IPS-20b (cell line): ENCODE data around the gene TCP11L2.

Source experiments
- H3K27ac ChIP-seq: one replicate; pipeline ENCODE4 v1.5.1; 2013; ENCODE audit warnings: low read length
- H3K27me3 ChIP-seq: 2 replicates; pipeline ENCODE4 v1.6.1; 2013; ENCODE audit warnings: mild to moderate bottlenecking, low read length, inconsistent platforms; ENCODE audit not compliant: insufficient read depth
- H3K36me3 ChIP-seq: 2 replicates; pipeline ENCODE4 v1.6.1; 2013; ENCODE audit warnings: low read depth, mild to moderate bottlenecking, inconsistent platforms, low read length, moderate library complexity; ENCODE audit not compliant: insufficient read depth
- H3K4me1 ChIP-seq: 2 replicates; pipeline ENCODE4 v1.6.1; 2013; ENCODE audit warnings: mild to moderate bottlenecking, control low read depth, inconsistent platforms, low read length, moderate library complexity; ENCODE audit not compliant: insufficient read depth
- H3K4me3 ChIP-seq: 2 replicates; pipeline ENCODE4 v1.5.1; 2013; ENCODE audit warnings: mild to moderate bottlenecking, low read length, inconsistent platforms
- H3K9ac ChIP-seq: 2 replicates; pipeline ENCODE4 v1.6.1; 2013; ENCODE audit warnings: low read depth, mild to moderate bottlenecking, inconsistent platforms, low read length, moderate library complexity
- H3K9me3 ChIP-seq: 2 replicates; pipeline ENCODE4 v1.6.1; 2013; ENCODE audit warnings: mild to moderate bottlenecking, low read depth, low read length, inconsistent platforms; ENCODE audit not compliant: insufficient read depth

The TCP11L2 gene

DNA sequence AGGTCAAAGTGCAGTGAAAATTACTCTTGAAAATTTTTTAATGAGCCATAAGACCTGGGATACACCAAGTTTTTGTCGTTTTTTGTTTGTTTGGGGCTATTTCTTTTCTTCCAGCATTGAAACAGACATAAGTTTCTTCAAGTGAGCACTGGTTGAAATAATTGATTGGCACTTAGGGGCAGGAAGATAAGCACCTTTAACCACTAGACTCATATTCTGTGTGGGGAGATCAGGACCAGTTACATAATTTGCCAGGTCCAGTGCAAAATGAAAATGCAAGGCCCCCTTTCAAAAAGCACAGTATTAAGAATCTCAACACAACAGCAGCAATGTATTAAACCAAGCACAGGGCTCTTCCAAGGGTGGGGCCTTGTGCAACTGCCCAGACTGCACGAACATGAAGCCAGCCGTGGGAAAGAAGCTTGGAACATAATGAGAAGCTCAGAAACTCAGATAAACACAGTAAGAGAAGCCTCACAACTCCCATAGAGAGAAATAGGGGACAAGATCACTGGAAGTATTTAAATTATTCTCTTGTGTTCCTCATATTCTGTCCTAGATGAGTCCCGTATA lies 3.2 kb upstream of the TCP11L2 start:
- H3K4me3 ChIP-seq, result no peak overlapping the region
- no peaks in the 10 kb centered on the region for H3K9me3 ChIP-seq
- H3K27me3 ChIP-seq, result no peaks in the 10 kb centered on the region
- no peaks in the 10 kb centered on the region for H3K36me3 ChIP-seq
- H3K27ac ChIP-seq, result no peak overlapping the region
- H3K9ac ChIP-seq, result no peak overlapping the region
- H3K4me1 ChIP-seq, result peaks cover 9% of the 10 kb centered on the region; the same call in 1 of the 2 replicates

DNA sequence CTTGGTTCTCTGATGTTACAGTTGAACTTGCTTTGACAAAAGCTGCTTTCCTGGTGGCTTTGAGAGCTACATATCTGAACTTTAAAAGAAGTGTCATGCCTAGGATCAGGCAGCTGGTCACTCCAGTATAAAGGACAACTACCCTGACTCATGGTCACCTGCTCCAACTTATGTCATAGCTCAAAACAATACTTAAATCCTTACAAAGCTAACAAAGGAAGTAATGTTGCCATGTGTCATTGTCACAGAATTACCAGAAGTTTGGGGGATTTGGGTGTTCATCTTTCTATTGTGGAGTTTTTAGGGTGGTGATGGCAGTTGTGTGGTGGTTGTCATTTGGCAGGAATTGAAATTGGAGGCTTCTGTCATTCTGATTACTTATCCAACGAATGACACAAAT lies 1.8 kb upstream of the TCP11L2 start:
- no peak overlapping the region for H3K9ac ChIP-seq
- H3K9me3 ChIP-seq, result no peaks in the 10 kb centered on the region
- no peak overlapping the region for H3K27ac ChIP-seq

DNA sequence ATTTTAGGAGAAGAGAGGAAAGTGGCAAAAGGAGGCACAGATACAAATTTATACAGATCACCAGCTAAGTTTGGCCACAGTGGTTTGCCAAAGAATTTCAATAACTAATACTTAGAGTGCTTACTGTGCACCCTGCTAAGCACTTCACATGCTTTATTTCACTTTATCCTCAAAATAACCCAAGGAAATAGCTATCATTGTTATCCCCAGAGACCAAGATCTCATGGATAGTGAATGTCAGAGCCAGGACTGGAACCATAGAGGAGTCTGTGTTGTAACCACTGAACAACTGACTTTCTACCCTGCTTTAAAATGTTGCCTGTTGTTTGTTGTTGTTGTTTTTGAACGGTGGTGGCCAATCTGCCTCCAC lies 1.3 kb upstream of the TCP11L2 start:
- Histone ChIP-seq H3K36me3 (no peaks in the 10 kb centered on the region), H3K27me3 (no peaks in the 10 kb centered on the region), H3K9ac (0 out of 2 replicates have a peak overlapping the region, but pooled peaks have one; percentile 31), H3K4me1 (peaks cover 9% of the 10 kb centered on the region; the same call in 1 of the 2 replicates), H3K27ac (no peak overlapping the region), H3K9me3 (no peaks in the 10 kb centered on the region), H3K4me3 (peak overlapping the region; percentile 91)

More for the DNA sequence above, 1.8 kb upstream of the TCP11L2 start:
- peaks cover 9% of the 10 kb centered on the region; the same call in 1 of the 2 replicates for H3K4me1 ChIP-seq
- H3K27me3 ChIP-seq, result no peaks in the 10 kb centered on the region
- H3K4me3 ChIP-seq, result no peak overlapping the region
- no peaks in the 10 kb centered on the region for H3K36me3 ChIP-seq

DNA sequence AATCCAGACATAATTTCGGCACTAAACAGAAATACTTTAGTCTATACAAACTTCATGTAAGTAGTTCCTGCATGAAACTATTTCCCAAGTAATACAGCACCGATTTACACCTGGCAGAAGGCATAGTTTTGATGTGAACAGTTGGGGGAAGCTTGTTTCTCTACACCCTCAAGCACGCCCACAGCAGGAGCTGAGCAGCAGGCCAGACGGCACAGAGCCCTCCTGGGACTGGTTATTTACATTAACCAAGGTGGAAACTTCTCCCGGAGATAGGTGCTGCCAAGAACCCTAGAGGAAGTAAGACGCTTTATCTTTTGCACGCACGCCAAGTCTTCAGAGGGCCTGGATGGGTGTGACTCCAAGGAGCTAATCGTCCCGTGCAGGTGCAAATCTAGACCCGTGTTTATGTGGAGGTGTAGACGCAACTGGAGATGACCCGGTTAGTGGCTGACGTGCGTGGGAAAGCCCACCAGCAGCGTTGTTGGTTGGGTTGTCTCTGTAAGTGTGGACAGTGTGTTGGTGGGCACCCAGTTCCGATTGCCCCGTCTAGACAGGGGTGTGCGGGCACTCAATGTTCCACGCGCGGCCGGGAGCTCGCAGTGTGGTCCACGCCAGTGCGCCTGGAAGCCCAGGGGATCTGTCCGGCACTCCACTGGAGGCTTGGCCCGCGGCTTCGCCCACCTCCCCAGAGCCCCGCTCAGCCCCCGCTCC lies 767 bp upstream of the TCP11L2 start:
- Histone ChIP-seq H3K4me1 (peaks cover 9% of the 10 kb centered on the region; the same call in 1 of the 2 replicates), H3K9me3 (no peaks in the 10 kb centered on the region), H3K27ac (no peak overlapping the region), H3K4me3 (peak overlapping the region; percentile 91), H3K27me3 (no peaks in the 10 kb centered on the region), H3K36me3 (no peaks in the 10 kb centered on the region), H3K9ac (peak overlapping the region; percentile 66; the same call in 1 of the 2 replicates)

DNA sequence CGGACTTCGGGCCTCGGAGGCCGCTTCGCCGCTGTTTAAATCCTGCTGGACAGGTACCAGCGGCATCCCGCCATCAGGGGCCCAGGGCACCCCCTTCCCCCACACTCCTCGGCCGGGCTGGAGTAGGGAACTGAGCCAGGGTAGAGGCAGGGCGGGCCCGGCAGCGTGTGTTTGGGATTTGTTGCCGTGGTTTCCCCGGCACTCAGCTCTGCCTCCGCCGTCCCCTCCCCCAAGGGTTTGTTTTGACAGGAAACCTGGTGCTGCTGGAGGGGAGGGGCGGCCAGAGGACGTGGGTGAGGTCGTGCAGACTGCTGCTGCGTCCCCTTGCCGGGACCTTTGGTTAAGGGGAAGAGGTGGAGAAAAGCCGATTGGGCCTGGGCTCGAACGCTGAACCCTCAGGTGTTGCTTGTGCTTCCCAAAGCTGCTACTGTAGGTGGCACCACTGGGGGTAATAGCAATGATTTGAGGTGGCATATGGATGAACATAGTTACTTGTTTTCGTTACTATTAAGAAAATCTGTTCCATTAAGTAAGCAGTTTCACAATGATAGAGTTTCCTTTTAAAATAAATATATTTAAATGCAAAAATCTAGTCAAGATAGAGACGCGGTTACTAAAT lies 778 bp downstream of the TCP11L2 start:
- no peaks in the 10 kb centered on the region for H3K27me3 ChIP-seq
- H3K9me3 ChIP-seq, result no peaks in the 10 kb centered on the region
- H3K36me3 ChIP-seq, result no peaks in the 10 kb centered on the region
- no peak overlapping the region for H3K27ac ChIP-seq
- H3K4me3 ChIP-seq, result peak overlapping the region; percentile 94
- peaks cover 9% of the 10 kb centered on the region; the same call in 1 of the 2 replicates for H3K4me1 ChIP-seq
- H3K9ac ChIP-seq, result peak overlapping the region; percentile 96; the same call in 1 of the 2 replicates

DNA sequence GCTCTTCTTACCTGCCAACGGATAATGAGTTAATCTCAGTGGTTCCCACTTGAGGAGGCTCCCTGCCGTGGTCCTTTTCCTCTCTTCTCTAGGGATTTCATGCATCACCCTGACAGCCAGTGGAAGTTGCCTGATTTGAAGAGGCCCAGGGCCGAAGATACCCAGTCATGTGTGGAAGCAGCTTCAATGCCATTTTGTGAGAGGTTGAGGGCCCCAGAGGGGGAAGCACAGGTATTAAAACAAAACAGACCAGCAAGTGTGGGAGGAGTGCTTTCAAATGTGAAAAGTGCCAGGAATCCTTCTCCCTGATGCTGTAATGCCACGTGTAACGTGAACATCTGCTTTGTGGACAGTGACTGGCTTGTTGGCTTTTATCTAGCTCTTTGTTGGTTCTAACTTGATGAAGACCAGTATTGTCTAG lies 1.5 kb downstream of the TCP11L2 start:
- no peaks in the 10 kb centered on the region for H3K27me3 ChIP-seq
- peaks cover 9% of the 10 kb centered on the region; the same call in 1 of the 2 replicates for H3K4me1 ChIP-seq
- H3K9me3 ChIP-seq, result no peaks in the 10 kb centered on the region
- no peak overlapping the region for H3K4me3 ChIP-seq
- no peak overlapping the region for H3K9ac ChIP-seq
- no peaks in the 10 kb centered on the region for H3K36me3 ChIP-seq
- H3K27ac ChIP-seq, result no peak overlapping the region

DNA sequence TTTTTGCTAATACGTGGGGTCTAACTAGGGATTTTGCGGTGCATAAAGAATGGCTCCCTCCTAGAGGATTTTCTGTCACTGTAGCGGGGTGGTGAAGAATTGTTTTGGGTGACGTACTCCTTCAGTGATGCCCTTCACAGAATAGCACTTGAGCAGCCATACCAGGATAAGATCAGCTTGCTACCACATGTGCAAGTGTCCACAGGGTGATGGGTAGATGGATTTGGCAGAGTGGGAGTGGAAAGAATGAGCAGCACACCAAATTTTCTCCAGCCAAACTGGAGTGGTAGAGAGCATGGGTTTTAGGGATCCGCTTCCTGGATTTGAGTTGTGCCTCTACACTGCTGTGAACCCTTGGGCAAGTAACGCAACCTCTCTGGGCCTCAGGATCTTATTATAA lies 2.3 kb downstream of the TCP11L2 start:
- Histone ChIP-seq H3K4me1 (peaks cover 9% of the 10 kb centered on the region; the same call in 1 of the 2 replicates), H3K4me3 (no peak overlapping the region), H3K9ac (no peak overlapping the region), H3K27me3 (no peaks in the 10 kb centered on the region), H3K36me3 (no peaks in the 10 kb centered on the region), H3K27ac (no peak overlapping the region), H3K9me3 (no peaks in the 10 kb centered on the region)

DNA sequence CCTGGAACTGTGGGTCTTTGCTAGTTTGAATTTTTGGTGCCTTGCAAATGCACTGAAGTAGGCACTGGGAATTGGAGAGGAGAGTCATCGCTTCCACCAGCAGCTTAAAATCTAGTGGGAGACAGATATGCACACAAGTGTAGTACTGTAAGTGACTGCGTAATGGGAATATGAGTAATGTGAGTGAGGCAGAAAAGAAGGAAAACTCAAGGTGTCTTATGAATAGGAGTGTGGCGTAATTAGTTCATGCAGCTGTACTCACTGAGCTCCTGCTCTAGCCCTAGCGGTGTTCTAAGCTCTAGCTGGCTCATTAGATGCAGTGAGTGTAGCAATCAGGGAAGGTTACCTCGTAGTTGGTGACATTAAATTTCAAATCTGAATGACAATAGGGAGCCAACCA lies 2.8 kb downstream of the TCP11L2 start:
- Histone ChIP-seq H3K27me3 (no peaks in the 10 kb centered on the region), H3K9me3 (no peaks in the 10 kb centered on the region), H3K4me3 (no peak overlapping the region), H3K4me1 (peaks cover 9% of the 10 kb centered on the region; the same call in 1 of the 2 replicates), H3K36me3 (no peaks in the 10 kb centered on the region), H3K9ac (no peak overlapping the region), H3K27ac (no peak overlapping the region)

DNA sequence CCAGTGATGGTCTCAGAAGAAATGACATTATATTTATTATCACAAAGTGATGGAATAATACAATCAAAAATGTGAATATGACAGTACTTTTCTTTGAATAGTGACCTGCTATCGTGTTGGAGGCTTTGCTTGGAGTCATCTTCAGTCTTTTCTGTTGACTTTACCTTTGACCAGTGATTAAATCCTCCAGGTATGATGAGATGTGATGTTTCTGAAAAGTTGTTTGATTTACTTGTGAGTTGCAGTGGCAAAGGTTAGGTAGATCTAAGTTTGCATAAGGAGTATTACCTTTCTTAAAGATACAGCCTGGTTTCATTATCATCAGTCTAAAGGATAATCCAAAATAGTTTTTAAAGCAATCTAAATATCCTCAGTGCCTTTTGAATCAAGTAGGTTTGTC lies 4.6 kb downstream of the TCP11L2 start:
- no peaks in the 10 kb centered on the region for H3K27me3 ChIP-seq
- H3K4me3 ChIP-seq, result no peak overlapping the region
- H3K4me1 ChIP-seq, result no peaks in the 10 kb centered on the region
- no peaks in the 10 kb centered on the region for H3K9me3 ChIP-seq
- H3K27ac ChIP-seq, result no peak overlapping the region
- no peaks in the 10 kb centered on the region for H3K36me3 ChIP-seq
- no peak overlapping the region for H3K9ac ChIP-seq

DNA sequence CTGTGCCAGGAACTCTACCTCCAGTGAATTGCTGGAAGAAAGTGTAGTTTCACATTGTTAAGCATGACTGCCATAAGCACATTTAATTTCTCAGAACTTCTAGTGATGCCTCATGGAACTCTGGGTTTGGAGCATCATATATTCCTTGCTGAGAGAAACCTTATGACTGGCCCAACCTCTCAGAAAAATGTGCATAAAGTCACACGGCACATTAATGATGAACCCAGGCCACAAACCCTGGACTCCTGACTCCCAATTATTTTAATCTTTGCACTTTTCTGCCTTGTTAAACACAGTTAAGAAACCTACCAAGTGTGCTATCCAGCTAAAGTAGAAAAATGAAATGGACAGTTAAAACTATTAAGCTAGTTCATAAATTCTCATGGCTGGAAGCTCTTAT lies 5.6 kb downstream of the TCP11L2 start:
- H3K27me3 ChIP-seq, result no peaks in the 10 kb centered on the region
- H3K9ac ChIP-seq, result no peak overlapping the region
- no peaks in the 10 kb centered on the region for H3K4me1 ChIP-seq
- no peaks in the 10 kb centered on the region for H3K36me3 ChIP-seq
- no peak overlapping the region for H3K27ac ChIP-seq
- H3K4me3 ChIP-seq, result no peak overlapping the region
- no peaks in the 10 kb centered on the region for H3K9me3 ChIP-seq

DNA sequence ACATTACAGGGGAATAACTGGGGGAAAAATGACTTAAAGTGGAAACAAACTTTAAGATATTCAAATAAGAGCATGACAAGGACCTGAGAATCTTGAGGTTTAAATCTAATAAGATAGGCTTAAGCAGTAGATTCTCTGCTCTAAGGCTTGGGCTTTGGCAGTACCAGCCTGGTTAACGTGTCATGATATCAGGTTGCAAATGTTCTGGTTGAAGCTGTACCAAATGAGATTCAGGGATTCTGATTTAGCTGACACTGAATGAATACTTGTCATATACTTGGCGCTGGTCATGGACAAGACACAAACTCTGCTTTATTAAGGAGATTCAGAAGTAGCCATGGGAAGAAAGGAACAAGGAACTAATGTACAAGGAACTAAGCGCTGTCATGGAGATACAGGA lies 6.1 kb downstream of the TCP11L2 start:
- Histone ChIP-seq H3K4me3 (no peak overlapping the region), H3K4me1 (no peaks in the 10 kb centered on the region), H3K9me3 (no peaks in the 10 kb centered on the region), H3K27ac (no peak overlapping the region), H3K9ac (no peak overlapping the region), H3K27me3 (no peaks in the 10 kb centered on the region), H3K36me3 (no peaks in the 10 kb centered on the region)
